SJCRH30 (cell line): ENCODE results near the gene GJB6. TPM values are rescaled to one million over a fixed set of nuclear protein-coding genes. Genes with fewer than 3 reads are reported as not detected.
"Not testable (repeated sequence)": the region's sequence is repeated elsewhere in the genome, so short reads cannot be mapped to it uniquely, and the experiment has no call there.

Experiments used
- DNase-seq, 2 experiments: peaks; one replicate each; pipeline ENCODE4 v3.0.0-alpha.2; 2015 to 2020
- H3K27ac ChIP-seq: fragments of 250-450 bp; sonication (Bioruptor Pico); 2 replicates; pipeline ENCODE4 v1.5.1; 2020; ENCODE audit warnings: mild to moderate bottlenecking, moderate library complexity
- H3K27me3 ChIP-seq: fragments of 250-450 bp; sonication (Bioruptor Pico); 2 replicates; pipeline ENCODE4 v1.5.1; 2020; ENCODE audit warnings: mild to moderate bottlenecking, moderate library complexity
- H3K36me3 ChIP-seq: fragments of 250-450 bp; sonication (Bioruptor Pico); 2 replicates; pipeline ENCODE4 v1.5.1; 2020; ENCODE audit warnings: mild to moderate bottlenecking, moderate library complexity
- H3K4me1 ChIP-seq: fragments of 250-450 bp; sonication (Bioruptor Pico); 2 replicates; pipeline ENCODE4 v1.5.1; 2020; ENCODE audit warnings: mild to moderate bottlenecking, moderate library complexity
- H3K4me3 ChIP-seq: fragments of 250-450 bp; sonication (Bioruptor Pico); 2 replicates; pipeline ENCODE4 v1.5.1; 2020; ENCODE audit warnings: mild to moderate bottlenecking, moderate library complexity
- H3K9me3 ChIP-seq: fragments of 250-450 bp; sonication (Bioruptor Pico); replicated peaks from 2 replicates; pipeline ENCODE4 v1.5.1; 2020; ENCODE audit warnings: mild to moderate bottlenecking, moderate library complexity
- total RNA-seq: library from RNA; depleted of rRNA; stranded (reverse); fragments of >200 nt; shearing (Covaris generic); gene quantifications from 2 replicates; pipeline ENCODE4 v1.2.3, GENCODE V29; 2014; rRNA removed

The GJB6 gene
- not detected in 2 replicates for total RNA-seq

GRCh38 chr13:20231839-20232555 lies at the start of gene GJB6:
Gene GJB6 (minus strand): TSS chr13:20232319. CDS start chr13:20223480, 8,839 bp downstream.
- Histone ChIP-seq H3K27me3 (no peaks in the 10 kb centered on the region; the same call in 1 of the 2 replicates), H3K9me3 (no peaks in the 10 kb centered on the region), H3K4me3 (no peak within 1 kb of the TSS), H3K36me3 (no peaks in the 10 kb centered on the region), H3K27ac (no peak within 1 kb of the TSS), H3K4me1 (no peaks in the 10 kb centered on the region)
- no peak for DNase-seq

- H3K27me3 ChIP-seq, H3K4me1 ChIP-seq, H3K36me3 ChIP-seq, H3K27ac ChIP-seq, H3K9me3 ChIP-seq, H3K4me3 ChIP-seq, DNase-seq: not testable (repeated sequence)
These were observed 44.8 kb upstream of the GJB6 start for GRCh38 chr13:20276901-20277300.

GRCh38 chr13:20274466-20274865 lies 42.3 kb upstream of the GJB6 start:
- Histone ChIP-seq H3K27me3 (no peaks in the 10 kb centered on the region; the same call in 1 of the 2 replicates), H3K36me3 (no peaks in the 10 kb centered on the region), H3K4me3 (no peak overlapping the region), H3K27ac (no peak overlapping the region), H3K9me3 (no peaks in the 10 kb centered on the region; the same call in 1 of the 2 replicates), H3K4me1 (no peaks in the 10 kb centered on the region)
- no peak for DNase-seq

GRCh38 chr13:20272588-20273171 lies 40.6 kb upstream of the GJB6 start:
- Histone ChIP-seq H3K27ac (no peak overlapping the region), H3K4me3 (no peak overlapping the region), H3K9me3 (no peaks in the 10 kb centered on the region), H3K36me3 (no peaks in the 10 kb centered on the region), H3K27me3 (no peaks in the 10 kb centered on the region; the same call in 1 of the 2 replicates), H3K4me1 (no peaks in the 10 kb centered on the region)
- no peak for DNase-seq

GRCh38 chr13:20272104-20272503 lies 40.0 kb upstream of the GJB6 start:
- Histone ChIP-seq H3K36me3 (no peaks in the 10 kb centered on the region), H3K4me3 (no peak overlapping the region), H3K27ac (no peak overlapping the region), H3K9me3 (no peaks in the 10 kb centered on the region), H3K27me3 (no peaks in the 10 kb centered on the region; the same call in 1 of the 2 replicates), H3K4me1 (no peaks in the 10 kb centered on the region)
- DNase-seq, result no peak

GRCh38 chr13:20271441-20271840 lies 39.3 kb upstream of the GJB6 start:
- peaks cover 2% of the 10 kb centered on the region for H3K27me3 ChIP-seq
- no peaks in the 10 kb centered on the region for H3K9me3 ChIP-seq
- no peaks in the 10 kb centered on the region for H3K4me1 ChIP-seq
- H3K36me3 ChIP-seq, result no peaks in the 10 kb centered on the region
- no peak overlapping the region for H3K27ac ChIP-seq
- DNase-seq, result no peak
- no peak overlapping the region for H3K4me3 ChIP-seq

GRCh38 chr13:20270163-20270865 lies 38.2 kb upstream of the GJB6 start:
- DNase-seq, result peak in 1 of 2 experiments; percentile 10
- Histone ChIP-seq H3K4me1 (no peaks in the 10 kb centered on the region), H3K27me3 (peaks cover 6% of the 10 kb centered on the region), H3K4me3 (no peak overlapping the region), H3K27ac (no peak overlapping the region), H3K36me3 (no peaks in the 10 kb centered on the region), H3K9me3 (no peaks in the 10 kb centered on the region)

- DNase-seq, result no peak
- Histone ChIP-seq H3K27ac (no peak overlapping the region), H3K27me3 (peaks cover 6% of the 10 kb centered on the region), H3K36me3 (no peaks in the 10 kb centered on the region), H3K4me1 (no peaks in the 10 kb centered on the region), H3K4me3 (no peak overlapping the region), H3K9me3 (no peaks in the 10 kb centered on the region)
These were observed 32.3 kb upstream of the GJB6 start for GRCh38 chr13:20264271-20265018.

GRCh38 chr13:20263393-20264044 lies 31.4 kb upstream of the GJB6 start:
- no peaks in the 10 kb centered on the region for H3K36me3 ChIP-seq
- no peak overlapping the region for H3K27ac ChIP-seq
- peaks cover 6% of the 10 kb centered on the region; the same call in 1 of the 2 replicates for H3K27me3 ChIP-seq
- H3K9me3 ChIP-seq, result no peaks in the 10 kb centered on the region
- no peaks in the 10 kb centered on the region for H3K4me1 ChIP-seq
- DNase-seq, result no peak
- no peak overlapping the region for H3K4me3 ChIP-seq

- H3K9me3 ChIP-seq, result no peaks in the 10 kb centered on the region; the same call in 1 of the 2 replicates
- no peaks in the 10 kb centered on the region for H3K36me3 ChIP-seq
- no peak overlapping the region for H3K27ac ChIP-seq
- H3K4me3 ChIP-seq, result no peak overlapping the region
- DNase-seq, result no peak
- H3K27me3 ChIP-seq, result no peaks in the 10 kb centered on the region
- H3K4me1 ChIP-seq, result no peaks in the 10 kb centered on the region
These were observed 26.8 kb upstream of the GJB6 start for GRCh38 chr13:20258963-20259288.

- no peak for DNase-seq
- no peak overlapping the region for H3K27ac ChIP-seq
- no peaks in the 10 kb centered on the region for H3K27me3 ChIP-seq
- H3K4me1 ChIP-seq, result no peaks in the 10 kb centered on the region
- no peaks in the 10 kb centered on the region for H3K36me3 ChIP-seq
- no peak overlapping the region for H3K4me3 ChIP-seq
- no peaks in the 10 kb centered on the region; the same call in 1 of the 2 replicates for H3K9me3 ChIP-seq
These were observed 26.3 kb upstream of the GJB6 start for GRCh38 chr13:20258208-20258962.

GRCh38 chr13:20254076-20254475 lies 22.0 kb upstream of the GJB6 start:
- no peaks in the 10 kb centered on the region for H3K36me3 ChIP-seq
- H3K4me3 ChIP-seq, result no peak overlapping the region
- no peaks in the 10 kb centered on the region; the same call in 1 of the 2 replicates for H3K9me3 ChIP-seq
- H3K27ac ChIP-seq, result no peak overlapping the region
- DNase-seq, result no peak
- no peaks in the 10 kb centered on the region for H3K4me1 ChIP-seq
- peaks cover under 1% of the 10 kb centered on the region; the same call in 1 of the 2 replicates for H3K27me3 ChIP-seq

- no peak for DNase-seq
- no peak overlapping the region for H3K27ac ChIP-seq
- no peaks in the 10 kb centered on the region for H3K9me3 ChIP-seq
- H3K4me1 ChIP-seq, result no peaks in the 10 kb centered on the region
- H3K36me3 ChIP-seq, result no peaks in the 10 kb centered on the region
- no peak overlapping the region for H3K4me3 ChIP-seq
- peaks cover 11% of the 10 kb centered on the region; the same call in 1 of the 2 replicates for H3K27me3 ChIP-seq
These were observed 17.8 kb upstream of the GJB6 start for GRCh38 chr13:20249913-20250312.

GRCh38 chr13:20247963-20248362 lies 15.8 kb upstream of the GJB6 start:
- H3K4me1 ChIP-seq, result no peaks in the 10 kb centered on the region
- no peak overlapping the region for H3K4me3 ChIP-seq
- no peaks in the 10 kb centered on the region for H3K36me3 ChIP-seq
- peaks cover 11% of the 10 kb centered on the region; the same call in 1 of the 2 replicates for H3K27me3 ChIP-seq
- no peak for DNase-seq
- no peaks in the 10 kb centered on the region for H3K9me3 ChIP-seq
- H3K27ac ChIP-seq, result no peak overlapping the region
